SK-N-DZ (cell line): ENCODE measurements around the gene MAPK8IP1. TPM values are rescaled to one million over a fixed set of nuclear protein-coding genes. Genes with fewer than 3 reads are reported as not detected.
"Not testable (repeated sequence)": the region's sequence is repeated elsewhere in the genome, so short reads cannot be mapped to it uniquely, and the experiment has no call there.

Experiments
- DNase-seq: peaks from one replicate; pipeline ENCODE4 v3.0.0-alpha.2; 2015; ENCODE audit warnings: low spot score
- polyA plus RNA-seq, 2 experiments: library from polyadenylated mRNA; depleted of rRNA; stranded (reverse); fragments of >200 nt; gene quantifications; 2 replicates each; pipeline ENCODE4 v1.2.3, GENCODE V29; 2014

MAPK8IP1 gene
- polyA plus RNA-seq (2014; cell fraction: cytosol; rRNA removed): 32.5 and 34.1 TPM in 2 replicates
- polyA plus RNA-seq (2014; cell fraction: nucleus; rRNA removed): 28.6 and 30.1 TPM in 2 replicates

- DNase-seq: peak; percentile 73
These were observed at the start of gene MAPK8IP1 for GRCh38 chr11:45885274-45885920. Gene MAPK8IP1 (plus strand): TSS chr11:45885651. CDS start chr11:45885821, 170 bp downstream.

DNA sequence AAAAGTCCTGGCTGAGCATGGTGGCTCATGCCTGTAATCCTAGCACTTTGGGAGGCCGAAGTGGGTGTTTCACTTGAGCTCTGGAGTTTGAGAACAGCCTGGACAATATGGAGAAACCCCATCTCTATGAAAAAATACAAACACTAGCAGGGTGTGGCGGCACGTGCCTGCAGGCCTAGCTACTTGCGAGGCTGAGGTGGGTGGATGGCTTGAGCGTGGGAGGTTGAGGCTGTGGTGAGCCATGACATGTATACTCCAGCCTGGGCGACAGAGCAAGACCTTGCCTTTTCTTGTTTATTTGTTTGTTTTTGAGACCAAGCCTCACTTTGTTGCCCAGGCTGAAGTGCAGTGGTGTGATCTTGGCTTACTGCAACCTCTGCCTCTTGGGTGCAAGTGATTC, 46.2 kb upstream of the MAPK8IP1 start:
- DNase-seq: no peak

DNA sequence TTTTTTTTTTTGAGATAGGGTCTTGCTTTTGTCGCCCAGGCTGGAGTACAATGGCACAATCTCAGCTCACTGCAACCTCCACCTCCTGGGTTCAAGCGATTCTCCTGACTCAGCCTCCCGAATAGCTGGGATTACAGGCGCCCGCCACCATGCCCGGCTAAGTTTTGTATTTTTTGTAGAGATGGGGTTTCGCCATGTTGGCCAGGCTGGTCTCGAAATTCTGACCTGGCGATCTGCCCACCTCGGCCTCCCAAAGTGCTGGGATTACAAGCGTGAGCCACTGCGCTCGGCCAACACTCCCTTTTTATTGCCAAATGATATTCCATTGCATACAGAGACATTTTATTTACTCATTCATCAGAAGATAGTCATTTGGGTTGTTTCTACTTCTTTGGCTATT, 45.2 kb upstream of the MAPK8IP1 start:
- not testable (repeated sequence) for DNase-seq

DNA sequence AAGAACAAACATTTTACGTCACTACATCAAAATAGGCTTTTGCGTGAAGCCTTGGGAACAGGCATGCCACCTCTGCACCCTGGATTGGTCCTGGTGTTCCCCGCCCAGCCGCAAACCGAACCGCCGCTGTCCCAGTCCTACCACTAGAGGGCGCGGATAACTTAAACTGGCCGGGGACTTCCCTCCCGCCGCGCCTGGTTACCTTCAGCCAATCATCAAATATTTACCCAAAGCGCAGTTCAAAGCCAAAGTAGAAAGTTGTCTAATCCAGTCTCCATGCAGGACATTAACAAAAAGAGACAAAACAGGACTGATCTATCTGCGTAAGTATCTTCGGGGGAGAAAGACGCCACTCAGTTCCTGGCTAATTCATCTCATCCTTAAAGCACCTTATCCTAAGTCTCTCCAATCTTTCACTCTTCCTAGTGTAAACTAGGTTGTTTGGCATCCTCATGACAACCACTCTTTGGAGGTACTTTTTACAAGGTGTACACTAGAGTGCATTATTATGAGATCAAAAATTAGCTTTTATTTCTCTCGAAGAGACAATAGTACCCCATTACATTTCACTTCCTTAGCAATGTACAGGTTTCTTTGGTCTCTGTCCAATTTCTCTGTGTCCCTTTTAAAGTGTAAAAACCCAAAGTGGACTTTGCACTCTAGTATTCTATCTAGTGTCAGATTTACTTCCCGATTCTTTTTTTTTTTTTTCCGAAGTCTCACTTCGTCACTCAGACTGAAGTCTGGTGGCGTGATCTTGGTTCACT, 42.1 kb upstream of the MAPK8IP1 start:
- DNase-seq: peak; percentile 79

GRCh38 chr11:45844822-45845578, 40.5 kb upstream of the MAPK8IP1 start:
- no peak for DNase-seq

- no peak for DNase-seq
These were observed 39.2 kb upstream of the MAPK8IP1 start for GRCh38 chr11:45846174-45846675.

GRCh38 chr11:45846974-45847910, 38.2 kb upstream of the MAPK8IP1 start, which contains the start of gene CRY2:
Gene CRY2 (plus strand): TSS chr11:45847475. CDS start chr11:45847491, 16 bp downstream.
- DNase-seq: peak; percentile 97

DNA sequence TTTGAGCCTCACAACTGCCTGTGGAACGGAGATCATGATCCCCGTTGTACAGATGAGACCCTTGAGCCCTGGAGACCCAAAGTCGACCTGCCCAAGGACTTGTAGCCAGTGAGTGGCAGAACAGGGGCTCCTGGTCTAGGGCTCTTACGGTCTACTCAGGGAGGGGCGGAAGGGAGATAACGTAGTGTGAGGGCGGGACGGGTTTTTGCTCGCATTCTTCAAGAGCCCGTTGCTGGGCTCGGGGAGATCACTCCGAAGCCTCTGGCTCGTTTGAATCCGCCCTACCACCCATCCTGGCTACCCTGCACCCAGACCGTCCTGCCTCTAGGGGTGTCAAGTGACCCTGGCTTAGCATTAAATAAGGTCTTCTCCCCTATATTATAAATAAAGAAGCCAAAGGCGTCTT, 37.5 kb upstream of the MAPK8IP1 start:
- peak; percentile 40 for DNase-seq

DNA sequence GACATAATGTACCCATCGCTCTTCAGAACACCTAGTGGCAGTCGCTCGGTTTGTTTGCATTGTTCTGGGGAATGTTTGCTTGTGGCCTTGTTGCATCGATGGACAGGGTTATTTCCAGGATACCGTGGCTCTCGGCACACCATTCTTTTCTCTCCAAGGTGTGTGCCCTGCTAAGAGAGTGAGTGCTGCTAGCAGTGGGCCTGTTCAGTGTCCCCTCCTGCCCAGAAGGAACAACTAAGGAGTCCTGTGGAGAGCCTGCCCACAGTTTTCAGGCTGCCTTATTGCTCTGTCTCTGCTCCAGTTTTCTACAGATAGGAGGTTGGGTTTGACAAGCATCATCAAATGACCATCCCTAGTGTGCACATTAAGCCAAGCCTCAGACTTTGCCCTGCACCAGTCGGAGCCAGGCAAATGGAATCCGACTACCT, 36.8 kb upstream of the MAPK8IP1 start:
- no peak for DNase-seq

DNA sequence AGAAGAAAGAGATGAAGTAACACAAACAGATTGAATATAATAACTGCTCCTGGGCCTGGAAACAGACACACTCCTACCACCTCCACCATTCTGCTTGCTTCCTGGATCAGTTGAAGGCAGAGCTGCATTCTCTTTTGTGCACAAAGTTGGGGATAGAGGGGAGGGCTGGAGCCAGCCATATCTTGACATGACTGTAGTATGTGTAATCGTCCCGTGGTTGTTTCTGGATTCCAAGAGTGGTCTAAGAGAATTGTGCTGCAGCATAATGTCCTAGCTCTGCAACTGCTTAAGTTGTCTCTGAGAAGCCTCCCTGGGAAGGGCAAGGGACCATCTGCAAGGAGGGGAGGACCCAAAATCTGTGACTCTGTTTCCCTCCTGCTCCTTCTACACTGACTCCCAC, 35.0 kb upstream of the MAPK8IP1 start:
- no peak for DNase-seq

GRCh38 chr11:45851228-45851627, 34.2 kb upstream of the MAPK8IP1 start:
- DNase-seq: no peak

DNA sequence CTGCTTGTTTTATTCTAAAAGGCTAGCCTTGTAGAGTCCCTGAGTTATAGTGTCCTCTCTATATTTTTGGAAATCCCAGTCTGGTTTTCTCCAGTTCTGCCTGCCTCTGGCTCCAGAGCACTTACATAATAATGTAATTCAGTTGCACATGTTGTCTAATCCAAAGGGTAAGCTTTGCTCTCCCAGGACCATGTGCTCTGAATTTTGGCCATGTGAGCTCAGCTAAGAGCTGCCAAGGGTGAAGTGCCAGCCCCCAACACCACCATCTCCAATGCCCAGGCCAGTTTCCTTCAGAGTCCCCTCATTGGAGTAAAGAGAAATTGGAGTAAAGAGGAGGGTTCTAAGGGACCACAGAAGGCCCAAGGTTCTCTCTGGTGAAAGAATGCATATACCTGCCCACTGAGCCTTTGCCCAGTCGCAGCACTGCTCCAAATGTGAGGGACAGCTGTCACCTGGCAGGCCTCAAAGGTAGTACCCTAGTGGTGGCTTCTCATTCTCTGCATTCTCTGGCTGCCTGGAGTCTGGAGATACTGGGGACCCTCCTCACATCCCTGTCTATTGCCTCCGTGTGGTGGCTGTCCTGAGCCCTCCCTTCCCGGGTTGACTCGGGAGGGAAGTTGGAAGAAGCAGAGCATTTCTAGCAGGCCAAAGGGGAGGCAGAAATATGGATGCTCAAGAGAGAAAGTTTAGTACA, 33.3 kb upstream of the MAPK8IP1 start:
- DNase-seq: no peak

DNA sequence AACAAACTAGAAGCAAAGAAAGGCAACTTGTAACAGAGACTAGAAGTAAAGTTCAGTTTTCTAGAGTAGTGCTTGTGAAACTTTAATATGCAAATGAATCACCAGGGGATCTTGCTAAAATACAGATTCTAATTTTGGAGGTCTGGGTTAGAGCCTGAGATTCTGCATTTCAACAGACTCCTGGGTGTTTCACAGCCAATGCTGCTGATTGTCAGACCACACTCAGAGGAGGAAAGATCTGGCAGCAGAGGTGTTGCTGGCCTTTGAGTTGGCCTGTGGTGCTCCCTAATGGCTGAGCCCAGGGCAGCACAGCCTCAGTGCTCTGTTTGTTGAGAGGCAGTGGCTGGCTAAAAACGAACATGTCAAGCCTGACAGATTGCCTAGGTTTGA, 32.7 kb upstream of the MAPK8IP1 start:
- no peak for DNase-seq

DNA sequence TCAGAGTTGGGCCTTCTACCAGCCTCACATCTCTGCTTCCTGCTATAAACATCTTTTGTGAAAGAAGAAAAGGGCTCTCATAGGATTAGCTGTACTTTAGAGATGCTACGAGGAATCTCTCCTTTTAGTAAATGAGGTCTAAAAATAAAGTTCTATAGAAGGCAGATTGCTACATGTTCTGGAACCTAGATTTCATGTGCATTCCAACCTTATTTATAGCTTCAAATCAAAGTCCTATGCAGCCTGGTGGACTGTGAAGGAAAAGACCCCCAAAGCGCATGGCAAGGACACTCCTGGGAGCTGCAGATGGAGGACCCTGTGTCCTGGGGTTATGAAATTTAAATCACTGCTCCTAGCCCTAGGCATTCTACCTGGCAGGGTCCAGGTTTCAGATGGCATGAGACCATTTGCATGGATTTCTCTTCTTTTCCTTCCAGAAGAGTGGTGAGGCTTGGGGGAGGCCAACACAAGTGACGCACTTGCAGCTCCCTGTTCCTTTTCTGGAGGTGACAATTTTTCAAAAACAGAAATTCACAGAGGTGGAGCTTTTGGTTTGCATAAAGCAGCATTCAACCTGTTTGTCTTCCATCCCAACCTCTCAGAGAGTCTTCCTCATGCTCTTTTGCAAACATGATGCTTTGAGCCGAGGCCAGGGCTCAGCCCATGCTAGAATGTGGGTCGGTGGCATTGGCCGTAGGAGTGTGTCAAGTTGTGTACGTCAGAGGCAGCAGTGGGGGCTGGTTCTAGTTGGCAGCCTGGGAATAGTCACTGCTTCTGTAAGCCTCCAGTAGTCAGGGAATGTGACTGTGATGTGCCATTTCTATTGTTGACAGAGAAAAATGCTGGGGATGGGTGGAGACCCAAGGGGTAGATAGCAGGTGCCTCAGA, 31.9 kb upstream of the MAPK8IP1 start:
- no peak for DNase-seq

DNA sequence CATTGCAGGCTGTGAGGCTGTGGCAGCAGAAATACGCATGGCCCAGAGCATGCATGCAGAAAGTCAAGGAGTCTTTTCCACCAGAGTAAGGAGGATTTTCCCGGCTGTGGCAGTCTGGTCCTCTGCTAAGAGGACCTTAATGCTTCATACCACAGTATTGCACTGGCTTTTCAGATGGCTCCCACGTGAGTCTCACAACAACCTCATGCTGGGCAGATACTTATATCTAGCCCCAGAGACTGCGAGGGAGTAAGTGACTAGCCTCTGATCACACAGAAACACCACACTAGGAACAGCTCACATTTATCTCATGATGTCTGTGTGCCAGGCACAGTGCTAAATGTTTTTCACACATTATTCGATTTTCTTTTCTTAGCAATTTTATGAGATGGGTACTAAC, 30.1 kb upstream of the MAPK8IP1 start:
- no peak for DNase-seq

GRCh38 chr11:45856044-45856468, 29.4 kb upstream of the MAPK8IP1 start:
- no peak for DNase-seq

- DNase-seq: no peak
These were observed 27.4 kb upstream of the MAPK8IP1 start for GRCh38 chr11:45857961-45858474.

DNA sequence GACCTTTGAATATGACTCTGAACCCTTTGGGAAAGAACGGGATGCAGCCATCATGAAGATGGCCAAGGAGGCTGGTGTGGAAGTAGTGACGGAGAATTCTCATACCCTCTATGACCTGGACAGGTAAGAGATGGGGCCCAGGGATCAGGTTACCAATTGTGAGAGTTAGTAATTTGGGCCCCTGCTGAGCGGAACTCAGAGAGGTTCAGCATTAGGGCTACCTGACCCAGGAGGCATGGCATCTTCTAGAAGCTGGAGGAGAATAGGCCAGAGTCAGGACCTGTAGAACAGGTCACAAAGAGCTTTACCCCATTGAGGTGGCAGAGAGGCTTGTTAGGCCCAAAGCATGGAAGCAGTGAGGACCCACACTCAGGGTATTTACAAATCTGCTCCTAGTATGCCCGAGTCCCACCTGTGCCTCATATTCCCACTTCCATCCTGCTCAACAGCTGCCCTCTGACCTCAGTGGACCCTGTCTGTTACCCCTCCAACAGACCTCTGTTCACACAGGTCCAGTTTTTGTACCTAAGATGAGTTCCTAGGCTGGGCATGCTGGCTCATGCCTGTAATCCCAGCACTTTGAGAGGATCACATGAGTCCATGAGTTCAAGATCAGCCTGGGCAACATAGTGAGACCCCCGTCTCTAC, 26.6 kb upstream of the MAPK8IP1 start:
- DNase-seq: no peak
